NCI-H460 (cell line): ENCODE results near the gene KIT. TPM values are rescaled to one million over a fixed set of nuclear protein-coding genes. Genes with fewer than 3 reads are reported as not detected.
A peak's percentile ranks its signal among the peaks of the same experiment; 100 is the strongest.

Experiments used
- DNase-seq: peaks from one replicate; pipeline ENCODE4 v3.0.0-alpha.2; 2016; ENCODE audit warnings: low read depth; ENCODE audit errors: extremely low read depth
- total RNA-seq: library from RNA; depleted of rRNA; stranded (reverse); fragments of >200 nt; shearing (Covaris generic); gene quantifications from 2 replicates; pipeline ENCODE4 v1.2.3, GENCODE V29; 2014

Gene KIT
- total RNA-seq, 1 experiment from 2014 or later, result not detected

- no peak for DNase-seq
Observed at GRCh38 chr4:54659749-54660535, 2.2 kb downstream of the KIT start.

GRCh38 chr4:54660591-54660990 lies 2.8 kb downstream of the KIT start:
- no peak for DNase-seq

GRCh38 chr4:54661169-54661568 lies 3.4 kb downstream of the KIT start:
- no peak for DNase-seq

GRCh38 chr4:54661686-54662085 lies 3.9 kb downstream of the KIT start:
- DNase-seq, result no peak

- no peak for DNase-seq
Observed at GRCh38 chr4:54662123-54662522, 4.4 kb downstream of the KIT start.

- no peak for DNase-seq
Observed at GRCh38 chr4:54662901-54663585, 5.3 kb downstream of the KIT start.

GRCh38 chr4:54664400-54664799 lies 6.6 kb downstream of the KIT start:
- no peak for DNase-seq

- DNase-seq, result no peak
Observed at GRCh38 chr4:54668014-54668611, 10.4 kb downstream of the KIT start.

- DNase-seq, result no peak
Observed at GRCh38 chr4:54669831-54670230, 12.1 kb downstream of the KIT start.

- DNase-seq, result no peak
Observed at GRCh38 chr4:54675721-54676461, 18.1 kb downstream of the KIT start.

GRCh38 chr4:54676658-54677057 lies 18.9 kb downstream of the KIT start:
- no peak for DNase-seq

GRCh38 chr4:54677416-54677815 lies 19.7 kb downstream of the KIT start:
- no peak for DNase-seq

GRCh38 chr4:54677853-54678650 lies 20.3 kb downstream of the KIT start:
- DNase-seq, result no peak

GRCh38 chr4:54678826-54679225 lies 21.1 kb downstream of the KIT start:
- DNase-seq, result no peak

GRCh38 chr4:54679813-54680212 lies 22.1 kb downstream of the KIT start:
- no peak for DNase-seq

GRCh38 chr4:54683616-54684346 lies 26.0 kb downstream of the KIT start:
- DNase-seq, result peak; percentile 6

GRCh38 chr4:54685810-54686209 lies 28.1 kb downstream of the KIT start:
- DNase-seq, result no peak

- no peak for DNase-seq
Observed at GRCh38 chr4:54687887-54688841, 30.4 kb downstream of the KIT start.
